GM18858 (cell line): ENCODE results near the gene MYCN.
"Not testable (repeated sequence)": the region's sequence is repeated elsewhere in the genome, so short reads cannot be mapped to it uniquely, and the experiment has no call there.

Experiments
- ATAC-seq: cut with Tn5 transposase; IDR thresholded peaks from one replicate; pipeline ENCODE4 v1.9.1; 2021; ENCODE audit not compliant: unreplicated experiment

Gene MYCN

DNA sequence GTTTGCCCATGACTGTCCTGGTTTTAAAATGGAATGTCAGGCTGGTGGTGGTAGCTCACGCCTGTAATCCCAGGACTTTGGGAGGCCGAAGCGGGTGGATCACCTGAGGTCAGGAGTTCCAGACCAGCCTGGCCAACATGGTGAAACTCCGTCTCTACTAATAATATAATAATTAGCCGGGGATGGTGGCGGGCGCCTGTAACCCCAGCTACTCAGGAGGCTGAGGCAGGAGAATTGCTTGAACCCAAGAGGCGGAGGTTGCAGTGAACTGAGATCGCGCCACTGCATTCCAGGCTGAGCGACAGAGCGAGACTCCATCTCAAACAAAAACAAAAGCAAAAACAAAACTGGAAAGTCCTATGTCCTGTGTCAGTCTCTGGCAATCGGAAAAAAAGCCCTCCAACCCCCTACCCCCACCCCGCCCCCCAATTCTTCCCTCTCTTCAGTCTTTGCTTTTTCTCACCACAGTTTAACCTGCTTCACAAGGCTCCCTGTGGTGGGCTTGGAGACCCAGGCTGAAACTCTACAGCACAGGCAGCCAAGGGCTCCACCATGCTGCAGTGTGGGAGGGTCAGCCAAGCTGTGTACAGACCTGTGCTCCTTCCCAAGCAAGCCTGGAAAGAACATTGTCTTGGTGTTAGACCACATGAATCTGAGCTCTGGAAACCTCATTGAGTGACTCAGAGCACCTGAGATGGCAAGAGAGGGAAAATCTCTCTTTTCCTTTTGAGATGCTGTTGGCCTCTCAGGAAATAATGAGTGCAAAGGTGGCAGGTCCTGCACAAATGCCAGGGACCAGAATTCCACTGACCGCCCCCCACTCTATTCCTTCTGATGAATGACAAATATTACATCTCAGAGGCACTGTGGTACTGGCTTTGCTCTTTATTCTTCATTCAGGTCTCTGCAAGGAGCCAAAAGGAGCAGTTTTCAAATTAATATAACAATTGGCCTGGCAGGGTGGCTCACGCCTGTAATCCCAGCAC lies 16.7 kb downstream of the MYCN start:
- ATAC-seq = no peak

DNA sequence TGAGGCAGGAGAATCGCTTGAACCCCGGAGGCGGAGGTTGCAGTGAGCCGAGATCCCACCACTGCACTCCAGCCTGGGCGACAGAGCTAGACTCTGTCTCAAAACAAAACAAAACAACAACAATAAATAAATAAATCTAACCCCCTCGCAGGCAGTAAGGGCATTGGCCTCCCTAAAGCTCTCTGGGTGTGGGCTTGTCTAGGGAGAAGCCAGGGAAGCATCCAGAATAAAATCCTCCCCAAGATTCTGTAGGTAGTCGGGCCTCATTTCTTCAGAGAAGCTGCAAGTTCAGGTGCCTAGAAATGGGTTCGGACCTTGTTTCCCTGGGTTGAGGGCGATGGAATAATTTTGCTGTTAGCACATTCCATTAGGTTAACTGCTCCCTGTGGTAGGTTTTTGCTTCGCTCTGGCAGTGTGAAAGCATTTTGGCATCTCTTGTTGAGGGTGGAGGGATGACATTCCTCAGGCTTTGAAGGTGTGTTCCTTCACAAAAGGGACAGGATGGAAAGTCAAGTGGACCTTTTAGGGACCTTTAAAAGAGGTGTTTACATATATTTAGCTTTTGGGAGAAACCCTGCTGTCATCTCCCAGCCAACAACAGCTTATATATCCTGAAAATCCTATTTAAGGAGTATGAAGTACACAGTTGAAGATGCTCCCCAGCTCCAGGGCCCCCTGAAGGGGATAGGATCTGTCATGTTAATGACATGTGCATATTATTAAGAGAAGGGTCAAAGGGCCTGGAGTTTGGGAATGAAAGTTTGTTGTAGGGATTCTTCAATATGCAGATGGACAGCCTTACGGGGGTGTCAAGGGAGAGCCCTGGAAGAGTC lies 17.7 kb downstream of the MYCN start:
- ATAC-seq = no peak

DNA sequence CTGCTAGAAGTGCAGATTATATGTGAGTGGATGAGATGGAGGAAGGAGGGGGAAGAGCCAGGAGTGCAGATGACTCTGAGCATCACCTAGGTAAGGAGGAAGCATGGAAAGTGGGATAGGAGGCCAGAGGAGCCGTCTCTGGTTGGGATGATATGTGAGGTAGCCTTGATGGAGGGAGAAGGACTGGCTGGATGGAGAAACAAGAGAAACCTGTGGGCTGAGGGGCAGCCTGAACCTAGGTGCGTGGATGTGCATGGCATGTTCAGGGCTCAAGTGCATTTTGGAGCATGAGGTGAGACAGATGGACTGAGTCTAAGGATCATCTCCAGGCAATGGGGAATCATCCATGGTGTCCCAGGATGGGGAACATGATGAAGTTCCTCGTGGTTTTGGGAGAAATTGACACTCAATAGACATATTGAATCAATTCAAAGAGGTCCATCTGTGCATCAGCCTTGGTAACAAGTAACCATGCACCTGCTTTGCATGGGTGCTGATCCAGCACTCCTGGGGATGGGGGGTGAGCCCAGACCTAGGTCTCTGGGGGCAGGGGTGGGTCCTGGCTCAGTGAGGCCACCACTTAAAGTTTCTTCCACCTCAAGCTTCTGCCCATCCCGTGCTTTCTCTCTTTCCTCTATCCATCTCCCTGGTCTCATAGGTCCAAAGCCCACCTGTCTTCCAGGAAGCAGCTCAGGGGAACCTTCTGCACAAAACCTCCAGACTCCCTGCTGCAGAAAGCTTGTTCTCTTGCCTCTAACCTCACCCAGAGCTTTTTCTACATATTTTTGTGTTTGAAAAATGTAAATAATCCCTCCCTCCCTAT lies 19.2 kb downstream of the MYCN start:
- ATAC-seq = no peak

DNA sequence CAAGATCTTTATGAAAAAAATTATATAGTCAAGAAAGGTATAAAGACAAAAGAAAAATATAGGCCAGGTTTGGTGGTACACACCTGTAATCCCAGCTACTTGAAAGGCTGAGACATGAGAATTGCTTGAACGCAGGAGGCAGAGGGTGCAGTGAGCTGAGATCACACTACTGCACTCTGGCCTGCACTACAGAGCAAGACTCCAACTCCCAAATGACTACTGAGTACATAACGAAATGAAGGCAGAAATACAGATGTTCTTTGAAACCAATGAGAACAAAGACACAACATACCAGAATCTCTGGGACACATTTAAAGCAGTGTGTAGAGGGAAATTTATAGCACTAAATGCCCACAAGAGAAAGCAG lies 19.8 kb downstream of the MYCN start:
- ATAC-seq = not testable (repeated sequence)

DNA sequence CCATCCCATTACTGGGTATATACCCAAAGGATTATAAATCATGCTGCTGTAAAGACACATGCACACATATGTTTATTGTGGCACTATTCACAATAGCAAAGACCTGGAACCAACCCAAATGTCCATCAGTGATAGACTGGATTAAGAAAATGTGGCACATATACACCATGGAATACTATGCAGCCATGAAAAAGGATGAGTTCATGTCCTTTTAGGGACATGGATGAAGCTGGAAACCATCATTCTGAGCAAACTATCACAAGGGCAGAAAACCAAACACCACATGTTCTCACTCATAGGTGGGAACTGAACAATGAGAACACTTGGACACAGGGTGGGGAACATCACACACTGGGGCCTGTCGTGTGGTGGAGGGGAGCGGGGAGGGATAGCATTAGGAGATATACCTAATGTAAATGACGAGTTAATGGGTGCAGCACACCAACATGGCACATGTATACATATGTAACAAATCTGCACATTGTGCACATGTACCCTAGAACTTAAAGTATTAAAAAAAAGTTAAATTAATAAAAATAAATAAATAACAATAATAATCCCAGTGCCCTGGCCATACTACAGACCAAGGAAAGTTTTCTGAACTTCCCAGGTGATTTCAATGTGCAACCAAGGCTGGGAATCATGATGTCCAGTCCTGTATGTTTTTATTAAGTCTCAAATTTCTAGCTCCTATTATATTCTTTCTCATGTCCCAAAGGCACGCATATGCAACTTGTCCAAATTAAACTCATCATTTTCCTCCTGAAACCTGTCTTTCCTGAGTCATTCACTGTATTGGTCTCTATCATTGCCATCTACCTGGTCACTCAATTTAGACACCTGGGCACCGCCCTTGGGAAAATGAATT lies 23.0 kb downstream of the MYCN start:
- ATAC-seq = not testable (repeated sequence)

DNA sequence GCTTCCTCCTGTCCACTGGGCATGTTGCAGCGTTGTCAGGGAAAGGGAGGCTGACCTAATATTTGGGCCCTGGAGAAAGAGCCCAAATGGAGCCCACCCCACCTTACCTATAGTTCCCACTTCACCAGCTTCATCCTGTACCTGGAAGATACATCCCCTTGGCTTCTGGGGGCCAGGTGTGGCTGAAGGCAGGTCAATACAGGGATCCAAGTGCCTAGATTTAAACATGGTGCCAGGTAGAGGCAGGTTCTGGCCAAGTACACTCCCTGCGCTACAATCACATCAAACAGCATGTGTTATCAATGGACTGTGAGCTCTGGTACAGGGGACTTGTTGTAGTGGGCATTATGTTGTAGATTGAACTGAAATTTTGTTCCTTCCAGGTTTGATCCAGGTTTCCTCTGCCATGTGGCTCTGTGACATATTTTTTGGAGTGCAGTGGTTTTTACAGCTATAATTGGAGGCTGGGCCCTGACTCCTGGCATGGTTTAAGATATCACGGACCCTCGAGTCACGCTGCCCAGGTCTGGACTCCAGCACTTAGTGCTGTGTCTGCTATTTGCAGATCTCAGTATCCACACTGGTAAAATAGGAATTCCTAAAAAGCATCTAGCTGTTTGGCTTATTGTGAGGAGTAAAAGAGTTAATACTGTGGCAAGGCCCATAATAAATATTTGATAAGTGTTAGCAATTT lies 23.8 kb downstream of the MYCN start:
- ATAC-seq = no peak

DNA sequence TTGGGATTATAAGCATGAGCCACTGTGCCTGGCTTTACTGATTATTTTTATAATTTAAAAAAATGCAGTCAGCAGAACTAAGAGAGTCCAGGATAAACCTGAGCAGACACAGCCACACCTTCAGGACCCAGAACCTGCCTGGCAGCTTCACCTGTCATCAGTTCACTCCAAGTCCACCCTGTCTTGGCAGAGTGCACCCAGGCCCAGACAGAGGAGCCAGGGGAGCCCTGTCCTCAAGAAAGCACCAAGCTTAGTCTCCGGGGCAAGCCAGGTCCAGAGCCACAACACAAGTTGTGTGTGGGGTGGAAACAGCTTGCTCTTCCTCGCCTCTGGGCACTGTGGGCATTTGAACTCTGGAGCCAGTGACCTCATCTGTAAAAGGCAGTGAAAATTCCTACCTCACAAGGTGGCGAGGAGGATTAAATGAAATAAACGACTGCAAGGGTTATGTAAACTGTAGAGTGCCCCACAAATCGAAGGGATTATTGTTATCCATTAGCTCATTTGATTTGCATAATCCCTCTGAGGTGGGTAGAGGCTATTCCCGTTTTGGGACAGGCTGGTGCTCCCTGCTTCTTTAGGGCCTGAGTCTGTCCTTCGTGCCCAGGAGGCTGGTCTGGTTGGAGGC lies 24.7 kb downstream of the MYCN start:
- ATAC-seq = no peak

DNA sequence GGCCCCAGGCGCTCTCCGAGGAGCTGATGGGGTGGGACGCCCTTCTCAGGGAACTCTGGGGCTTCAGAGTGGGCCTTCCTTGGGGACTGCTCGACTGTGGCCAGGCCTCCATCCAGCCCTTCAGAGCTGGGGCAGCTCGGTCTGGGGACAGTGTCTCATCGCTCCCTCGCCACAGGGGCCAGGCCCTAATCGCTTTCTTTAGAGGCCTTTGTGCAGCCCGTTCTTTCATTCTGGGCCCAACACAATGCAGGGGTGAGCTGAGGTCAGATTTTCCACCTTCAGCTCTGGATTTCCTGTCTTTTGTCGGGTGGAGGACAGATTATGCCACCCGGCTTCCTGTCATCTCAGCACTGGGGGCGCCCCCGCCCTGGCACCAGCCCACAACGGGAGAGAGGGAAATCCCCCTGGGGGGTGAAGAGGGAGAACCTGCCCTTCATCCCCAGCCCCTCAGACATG lies 25.2 kb downstream of the MYCN start:
- no peak for ATAC-seq

DNA sequence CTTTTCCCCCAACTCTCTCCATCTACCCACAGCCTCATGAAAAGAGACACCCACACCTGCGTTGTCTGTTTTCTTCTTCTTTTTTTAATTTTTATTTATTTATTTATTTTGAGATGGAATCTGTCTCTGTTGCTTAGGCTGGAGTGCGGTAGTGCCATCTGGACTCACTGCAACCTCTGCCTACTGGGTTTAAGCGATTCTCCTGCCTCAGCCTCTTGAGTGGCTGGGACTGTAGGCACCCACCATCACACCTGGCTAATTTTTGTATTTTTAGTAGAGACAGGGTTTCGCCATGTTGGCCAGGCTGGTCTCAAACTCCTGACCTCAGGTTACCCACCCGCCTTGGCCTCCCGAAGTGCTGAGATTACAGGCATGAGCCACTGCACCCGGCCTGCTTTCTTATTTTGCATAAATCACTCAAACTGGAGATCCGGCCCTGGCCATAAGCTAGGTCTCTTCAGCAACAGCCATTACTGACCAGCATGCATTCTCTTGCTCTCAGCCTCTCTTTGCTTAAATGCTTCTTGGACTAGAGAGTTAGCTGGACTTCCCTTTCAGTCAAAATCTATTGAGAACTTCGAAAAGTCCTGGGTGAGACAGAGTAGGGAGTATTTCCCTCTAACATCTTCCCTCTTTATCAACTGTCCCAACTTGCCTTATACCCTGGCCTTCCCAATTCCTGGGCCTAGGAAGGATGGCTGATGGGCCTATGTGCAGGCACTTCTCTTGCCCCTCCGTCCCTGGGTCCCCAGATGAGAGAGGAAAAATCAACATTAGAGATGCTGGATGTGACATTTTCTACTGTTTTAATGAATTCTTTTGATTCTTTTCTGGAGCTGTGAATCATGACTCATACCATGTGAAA lies 27.3 kb downstream of the MYCN start:
- no peak for ATAC-seq

DNA sequence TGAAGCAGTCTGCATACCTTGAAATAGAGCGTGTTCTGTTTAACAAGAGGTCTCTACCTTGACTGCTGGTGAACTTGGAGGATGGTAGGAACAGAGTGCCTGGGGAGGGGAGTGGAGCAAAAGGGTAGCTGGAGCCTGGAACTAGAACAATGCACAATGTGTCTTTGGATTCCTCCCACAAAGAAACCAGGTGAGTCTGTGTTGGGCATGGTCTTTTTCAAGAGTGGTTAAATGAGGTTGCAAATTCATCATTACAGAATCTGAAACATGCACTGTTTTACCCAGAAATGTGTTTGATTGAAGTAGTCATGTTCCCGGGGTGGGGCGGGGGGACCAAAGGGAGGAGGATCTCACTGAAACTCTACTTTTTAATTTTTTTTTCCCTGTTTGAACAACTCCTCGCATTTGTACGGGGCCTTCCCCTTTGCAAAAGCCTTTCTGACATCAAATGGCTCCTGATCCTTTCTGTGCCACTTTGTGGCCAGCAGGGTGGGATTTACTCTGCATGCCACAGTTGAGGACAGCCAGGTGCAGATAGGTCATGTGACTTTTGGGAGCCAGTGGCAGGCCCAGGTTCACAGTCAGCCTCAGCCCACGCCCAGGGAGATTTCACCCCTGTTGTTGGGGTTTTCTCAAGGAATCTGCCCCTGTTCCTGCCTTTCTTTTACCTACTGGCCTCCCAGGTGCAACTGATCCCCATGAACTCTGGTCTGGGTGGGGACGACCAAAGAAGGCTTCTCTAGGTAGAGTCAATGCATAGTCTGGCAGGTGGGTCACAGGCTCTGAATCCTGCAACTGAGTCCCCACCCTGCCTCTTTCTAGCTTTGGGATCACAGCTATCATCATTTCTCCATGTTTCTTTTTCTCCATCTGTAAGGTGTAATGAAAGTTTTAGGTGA lies 28.2 kb downstream of the MYCN start:
- ATAC-seq = no peak

DNA sequence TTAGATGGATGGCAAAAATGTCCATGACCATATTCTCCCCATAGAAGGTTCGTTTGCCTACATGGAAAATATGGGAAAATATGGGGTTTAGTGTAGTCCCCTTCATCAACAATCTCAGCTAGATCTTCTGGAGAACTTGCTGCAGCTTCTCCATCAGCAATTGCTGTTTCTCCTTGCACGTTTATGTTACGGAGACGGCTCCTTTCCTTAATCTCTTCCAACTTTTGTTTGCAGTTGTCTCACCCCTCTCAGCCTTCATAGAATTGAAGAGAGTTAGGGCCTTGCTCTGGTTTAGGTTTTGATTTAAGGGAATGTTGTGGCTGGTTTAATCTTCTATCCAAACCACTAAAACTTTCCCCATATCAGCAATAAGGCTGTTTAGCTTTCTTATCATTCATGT lies 28.9 kb downstream of the MYCN start:
- no peak for ATAC-seq

DNA sequence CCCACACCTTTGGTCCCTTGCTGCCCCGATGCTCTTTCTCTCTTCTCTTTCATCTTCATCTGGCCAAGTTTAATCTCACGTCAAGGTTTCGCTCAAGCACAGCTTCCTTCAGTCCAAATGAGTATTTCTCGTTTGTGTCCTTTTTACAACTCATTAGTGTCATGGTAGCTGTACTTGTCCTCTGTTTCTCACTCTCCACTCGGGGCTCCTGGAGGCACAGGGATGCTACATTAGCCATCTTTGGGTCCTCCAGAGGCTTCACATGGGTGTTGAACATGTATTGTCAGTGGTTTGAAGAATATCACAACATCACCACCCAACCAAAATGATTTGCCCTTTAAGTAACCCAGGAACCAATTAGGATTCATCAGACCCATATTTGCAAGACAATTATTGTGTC lies 30.4 kb downstream of the MYCN start:
- ATAC-seq = no peak

DNA sequence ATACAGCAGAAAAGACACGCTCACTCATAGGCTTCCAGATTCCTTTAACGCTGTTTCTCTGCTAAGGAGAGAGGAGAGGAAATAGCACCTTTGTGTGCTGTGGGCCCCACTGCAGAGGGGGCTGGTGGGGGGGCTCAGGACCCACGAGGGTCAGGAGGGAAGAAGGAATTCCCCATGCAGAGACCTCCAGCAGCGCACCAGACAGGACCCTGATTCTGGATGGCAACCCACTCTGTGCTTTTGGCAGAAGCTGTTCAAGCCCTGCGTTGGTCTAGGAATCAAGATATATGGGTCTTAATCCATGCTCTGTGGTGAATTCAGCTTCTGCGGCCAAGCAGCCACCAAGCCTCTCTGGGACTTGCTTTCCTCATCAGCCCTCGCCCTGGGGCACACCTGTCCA lies 31.0 kb downstream of the MYCN start:
- no peak for ATAC-seq

DNA sequence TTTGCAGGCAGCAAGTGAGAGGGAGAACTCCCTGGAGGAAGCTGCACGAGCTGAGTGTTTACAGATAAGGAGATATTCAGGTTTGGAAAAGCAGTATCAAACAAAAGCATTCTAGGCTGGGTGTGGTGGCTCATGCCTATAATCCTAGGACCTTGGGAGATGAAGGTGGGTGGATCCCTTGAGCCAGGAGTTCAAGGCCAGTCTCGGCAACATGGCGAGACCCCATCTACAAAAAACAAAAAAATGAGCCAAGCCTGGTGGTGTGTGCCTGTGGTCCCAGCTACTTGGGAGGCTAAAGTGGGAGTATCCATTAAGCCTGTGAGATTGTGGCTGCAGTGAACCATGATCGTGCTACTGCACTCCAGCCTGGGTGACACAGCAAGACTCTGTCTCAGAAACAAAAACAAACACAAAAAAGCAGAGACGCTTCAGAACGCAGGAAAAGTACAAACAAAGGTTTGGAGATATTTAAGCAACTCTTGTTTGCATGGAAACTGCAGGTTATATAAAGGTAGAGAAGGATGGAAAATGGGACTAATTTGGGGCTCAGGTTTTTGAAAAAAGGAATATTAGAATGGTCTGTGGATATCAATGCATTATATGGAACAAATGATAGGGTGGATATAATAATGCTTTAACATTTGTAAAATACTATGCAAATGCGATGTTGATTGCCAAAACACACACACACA lies 31.6 kb downstream of the MYCN start:
- no peak for ATAC-seq

DNA sequence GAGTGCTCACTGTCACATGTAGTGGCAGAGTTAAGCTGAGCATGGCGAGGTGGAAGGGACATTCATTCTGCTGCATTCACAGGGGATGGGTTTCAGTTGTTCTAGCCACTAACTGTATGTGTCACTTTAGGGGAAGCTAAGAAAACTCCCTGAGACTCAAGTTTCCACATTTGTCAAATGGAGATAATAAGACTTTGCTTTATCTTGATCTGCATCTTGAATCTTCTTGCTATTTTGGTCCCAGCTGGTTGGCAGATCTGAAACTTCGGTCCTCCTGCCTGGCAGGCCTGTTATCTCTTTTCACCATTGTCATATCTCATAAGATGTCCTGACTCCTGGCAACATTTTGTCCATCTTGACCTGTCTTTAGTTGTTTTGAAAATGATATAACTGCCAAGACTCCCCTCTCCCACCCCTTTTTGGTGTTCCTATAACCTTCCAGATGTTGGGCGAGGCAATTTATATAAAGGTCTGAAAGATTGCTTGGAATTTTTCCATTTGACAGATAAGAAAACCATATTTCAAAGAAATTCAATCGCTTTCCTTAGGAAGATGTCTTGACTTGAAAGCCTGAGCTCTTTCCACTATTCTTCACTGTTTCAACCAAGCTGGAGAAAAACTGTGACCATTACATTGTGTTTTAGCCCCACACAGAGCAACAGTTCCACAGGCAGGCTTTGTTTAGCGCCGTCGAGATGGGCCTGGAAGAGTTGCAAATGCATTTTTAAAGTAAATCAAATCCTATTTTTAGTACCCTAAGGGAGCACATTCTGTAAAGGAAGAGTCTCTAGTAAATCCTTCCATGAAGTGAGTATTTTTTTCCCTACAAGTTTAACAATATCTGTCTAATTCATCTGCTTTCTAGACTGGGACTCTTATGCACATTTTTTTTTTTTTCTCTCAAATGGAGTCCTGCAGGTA lies 33.4 kb downstream of the MYCN start:
- ATAC-seq = no peak
